D721Med (cell line): ENCODE data around the gene FAM234B.
A peak's percentile ranks its signal among the peaks of the same experiment; 100 is the strongest.

Experiments used
- DNase-seq: peaks from one replicate; pipeline ENCODE4 v3.0.0; 2011; ENCODE audit warnings: low spot score; ENCODE audit not compliant: insufficient read length
- FAIRE-seq: peaks from 2 replicates; lab custom pipeline; 2011; peaks lifted over from hg19 to GRCh38; lab: Jason Lieb, UNC
- TF ChIP-seq, protein P1 (sequence below): IDR thresholded peaks from 2 replicates; pipeline ENCODE4 v1.5.1; 2012; ENCODE audit warnings: mild to moderate bottlenecking, control low read depth; ENCODE audit not compliant: insufficient read depth; ENCODE audit errors: missing control alignments

FAM234B gene

GRCh38 chr12:13071305-13072280 lies 27.4 kb downstream of the FAM234B start:
- DNase-seq (peak; percentile 39), FAIRE-seq (peak; percentile 38)
- TF ChIP-seq, protein P1, sequence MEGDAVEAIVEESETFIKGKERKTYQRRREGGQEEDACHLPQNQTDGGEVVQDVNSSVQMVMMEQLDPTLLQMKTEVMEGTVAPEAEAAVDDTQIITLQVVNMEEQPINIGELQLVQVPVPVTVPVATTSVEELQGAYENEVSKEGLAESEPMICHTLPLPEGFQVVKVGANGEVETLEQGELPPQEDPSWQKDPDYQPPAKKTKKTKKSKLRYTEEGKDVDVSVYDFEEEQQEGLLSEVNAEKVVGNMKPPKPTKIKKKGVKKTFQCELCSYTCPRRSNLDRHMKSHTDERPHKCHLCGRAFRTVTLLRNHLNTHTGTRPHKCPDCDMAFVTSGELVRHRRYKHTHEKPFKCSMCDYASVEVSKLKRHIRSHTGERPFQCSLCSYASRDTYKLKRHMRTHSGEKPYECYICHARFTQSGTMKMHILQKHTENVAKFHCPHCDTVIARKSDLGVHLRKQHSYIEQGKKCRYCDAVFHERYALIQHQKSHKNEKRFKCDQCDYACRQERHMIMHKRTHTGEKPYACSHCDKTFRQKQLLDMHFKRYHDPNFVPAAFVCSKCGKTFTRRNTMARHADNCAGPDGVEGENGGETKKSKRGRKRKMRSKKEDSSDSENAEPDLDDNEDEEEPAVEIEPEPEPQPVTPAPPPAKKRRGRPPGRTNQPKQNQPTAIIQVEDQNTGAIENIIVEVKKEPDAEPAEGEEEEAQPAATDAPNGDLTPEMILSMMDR = no peak

DNA sequence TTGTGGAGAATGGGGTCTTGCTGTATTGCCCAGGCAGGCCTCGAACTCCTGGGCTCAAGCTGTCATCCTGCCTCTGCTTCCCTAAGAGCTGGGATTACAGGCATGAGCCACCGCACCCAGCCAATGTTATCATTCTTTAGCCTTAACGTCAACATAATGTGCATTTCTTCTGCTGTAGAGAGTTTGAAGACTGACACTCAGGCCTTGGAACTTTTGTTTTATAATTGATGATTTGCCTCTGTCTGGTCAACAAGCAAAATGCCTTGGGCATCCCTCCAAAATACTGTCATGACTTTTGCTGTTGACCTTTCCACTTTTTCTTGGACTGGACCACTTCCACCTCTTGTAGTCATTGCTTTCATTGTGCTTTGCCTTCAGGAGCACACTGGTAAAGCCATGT lies 29.0 kb downstream of the FAM234B start:
- TF ChIP-seq, protein P1 = no peak
- no peak for FAIRE-seq
- DNase-seq = no peak

GRCh38 chr12:13074396-13075117 lies 30.4 kb downstream of the FAM234B start:
- TF ChIP-seq, protein P1 = no peak
- DNase-seq = no peak
- peak; percentile 55 for FAIRE-seq

DNA sequence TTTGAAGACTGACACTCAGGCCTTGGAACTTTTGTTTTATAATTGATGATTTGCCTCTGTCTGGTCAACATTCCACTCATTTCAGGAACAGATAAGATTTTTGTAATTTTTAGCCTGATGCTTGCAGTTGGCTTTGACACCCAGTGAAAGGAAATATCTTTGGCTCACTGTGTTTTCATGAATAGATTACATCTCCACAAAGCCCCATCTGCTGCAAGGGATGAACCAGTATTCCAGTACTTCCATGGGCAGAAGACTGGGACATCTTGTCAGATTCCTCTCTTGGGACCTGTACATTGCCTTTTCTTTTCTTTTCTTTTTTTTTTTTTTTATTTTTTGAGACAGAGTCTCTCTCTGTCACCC lies 30.9 kb downstream of the FAM234B start:
- FAIRE-seq (no peak), DNase-seq (no peak)
- TF ChIP-seq, protein P1 = no peak

GRCh38 chr12:13075786-13076570 lies 31.8 kb downstream of the FAM234B start:
- DNase-seq (no peak), FAIRE-seq (no peak)
- TF ChIP-seq, protein P1 = no peak

- no peak for FAIRE-seq
- no peak for DNase-seq
- TF ChIP-seq, protein P1 = no peak
Measured at GRCh38 chr12:13079440-13079906, 35.3 kb downstream of the FAM234B start.
